GM23248 (cell line): ENCODE results near the gene CCNG2. TPM values are rescaled to one million over a fixed set of nuclear protein-coding genes. Genes with fewer than 3 reads are reported as not detected.

Source experiments
- DNase-seq: peaks from one replicate; pipeline ENCODE4 v3.0.0-alpha.2; 2015
- H2AFZ ChIP-seq: fragments of 200-600 bp; sonication (generic); 2 replicates; pipeline ENCODE4 v1.6.1; 2016; ENCODE audit warnings: antibody characterized with exemption
- H3F3A ChIP-seq: fragments of 200-600 bp; sonication (generic); 2 replicates; pipeline ENCODE4 v1.6.1; 2016; ENCODE audit warnings: mild to moderate bottlenecking, antibody characterized with exemption, mixed run types; ENCODE audit not compliant: insufficient read depth
- H3K27ac ChIP-seq: fragments of 200-600 bp; sonication (generic); 2 replicates; pipeline ENCODE4 v1.5.1; 2016; ENCODE audit warnings: mild to moderate bottlenecking
- H3K27me3 ChIP-seq: fragments of 200-600 bp; sonication (generic); replicated peaks from 2 replicates; pipeline ENCODE4 v1.6.1; 2016; ENCODE audit warnings: mild to moderate bottlenecking; ENCODE audit not compliant: insufficient read depth
- H3K36me3 ChIP-seq: fragments of 200-600 bp; sonication (generic); 2 replicates; pipeline ENCODE4 v1.6.1; 2016; ENCODE audit warnings: low read depth, mild to moderate bottlenecking
- H3K4me1 ChIP-seq: fragments of 200-600 bp; sonication (generic); 2 replicates; pipeline ENCODE4 v1.6.1; 2016; ENCODE audit warnings: mild to moderate bottlenecking; ENCODE audit not compliant: insufficient read depth
- H3K4me2 ChIP-seq: fragments of 200-600 bp; sonication (generic); one replicate; pipeline ENCODE4 v1.6.1; 2016; ENCODE audit warnings: mild to moderate bottlenecking; ENCODE audit not compliant: unreplicated experiment
- H3K4me3 ChIP-seq: fragments of 200-600 bp; sonication (generic); 2 replicates; pipeline ENCODE4 v1.5.1; 2016; ENCODE audit warnings: mild to moderate bottlenecking
- H3K79me2 ChIP-seq: fragments of 200-600 bp; sonication (generic); 2 replicates; pipeline ENCODE4 v1.6.1; 2016; ENCODE audit warnings: mild to moderate bottlenecking; ENCODE audit not compliant: insufficient read depth
- H3K9ac ChIP-seq: fragments of 200-600 bp; sonication (generic); 2 replicates; pipeline ENCODE4 v1.6.1; 2016; ENCODE audit warnings: mild to moderate bottlenecking
- H3K9me2 ChIP-seq: fragments of 200-600 bp; sonication (generic); 2 replicates; pipeline ENCODE4 v1.6.1; 2016; ENCODE audit warnings: mixed run types, mild to moderate bottlenecking, moderate library complexity; ENCODE audit not compliant: insufficient read depth
- H3K9me3 ChIP-seq: fragments of 200-600 bp; sonication (generic); one replicate; pipeline ENCODE4 v1.6.1; 2017; ENCODE audit warnings: low read depth
- H4K20me1 ChIP-seq: fragments of 200-600 bp; sonication (generic); 2 replicates; pipeline ENCODE4 v1.6.0; 2016; ENCODE audit not compliant: insufficient read depth
- EZH2 ChIP-seq: fragments of 200-600 bp; sonication (generic); IDR thresholded peaks from 2 replicates; pipeline ENCODE4 v1.6.1; 2018; ENCODE audit warnings: antibody characterized with exemption, mild to moderate bottlenecking; ENCODE audit not compliant: insufficient read depth, poor library complexity, severe bottlenecking
- EZH2phosphoT487 ChIP-seq: fragments of 200-600 bp; sonication (generic); IDR thresholded peaks from 2 replicates; pipeline ENCODE4 v1.6.1; 2018; ENCODE audit warnings: antibody characterized with exemption, moderate library complexity, mild to moderate bottlenecking, low read depth; ENCODE audit not compliant: insufficient read depth
- WGBS, 2 experiments: methylation state at CpG; one replicate each; pipeline ENCODE4 v1.1.6; 2015 to 2017; ENCODE audit warnings: low lambda C conversion rate in 2 of 2, low coverage in 1 of 2; ENCODE audit errors: missing lambda C conversion rate in 2 of 2; 5-methylcytosine and 5-hydroxymethylcytosine counted together
- in situ Hi-C: fragments of 300-500 bp; cut with MboI; formaldehyde crosslinking; loops from 2 replicates; pipeline ENCODE4 v1.15.0; 2020
- polyA plus RNA-seq: library from polyadenylated mRNA; unstranded; fragments of >200 nt; fragmentation: Nextera tagmentation; extraction: Ambion mirVana; gene quantifications from 2 replicates; pipeline ENCODE4 v1.2.1, GENCODE V29; 2016
- total RNA-seq: library from RNA; depleted of rRNA; stranded (reverse); fragments of >200 nt; shearing (Covaris generic); gene quantifications from 2 replicates; pipeline ENCODE4 v1.2.3, GENCODE V29; 2014

Gene CCNG2
- total and polyA plus RNA-seq, 2 experiments from 2014 or later, result 32.6 to 40.0 TPM

- Histone ChIP-seq H3K4me2 (no peak overlapping the region), H3K4me1 (peaks cover 11% of the 10 kb centered on the region), H3K9me3 (no peaks in the 10 kb centered on the region), H2AFZ (no peak overlapping the region), H3K9ac (no peak overlapping the region), H3K9me2 (no peaks in the 10 kb centered on the region), H3K79me2 (peaks cover 12% of the 10 kb centered on the region), H3F3A (no peaks in the 10 kb centered on the region), H3K36me3 (no peaks in the 10 kb centered on the region), H3K27me3 (no peaks in the 10 kb centered on the region), H4K20me1 (no peaks in the 10 kb centered on the region), H3K4me3 (no peak overlapping the region), H3K27ac (no peak overlapping the region)
- in situ Hi-C loops, result no loop called here
- no peak for DNase-seq
- TF ChIP-seq EZH2phosphoT487, result no peak
- no peak for TF ChIP-seq EZH2
These were observed 2.9 kb upstream of the CCNG2 start for GRCh38 chr4:77154065-77154464.

GRCh38 chr4:77154761-77155499 is 2.1 kb upstream of the CCNG2 start:
- H4K20me1 ChIP-seq, result no peaks in the 10 kb centered on the region; the same call in 1 of the 2 replicates
- 0 out of 2 replicates have a peak, but pooled peaks cover 5% of the 10 kb centered on the region for H3K36me3 ChIP-seq
- WGBS, 2 experiments, result 67 to 68% methylated on average over 4 of the region's 4 CpGs
- H3F3A ChIP-seq, result no peaks in the 10 kb centered on the region
- no peak overlapping the region for H3K27ac ChIP-seq
- no peak overlapping the region for H3K9ac ChIP-seq
- TF ChIP-seq EZH2, result no peak
- no peak for TF ChIP-seq EZH2phosphoT487
- in situ Hi-C loops, result no loop called here
- no peak overlapping the region for H3K4me3 ChIP-seq
- DNase-seq, result no peak
- peaks cover 20% of the 10 kb centered on the region for H3K79me2 ChIP-seq
- no peak overlapping the region for H3K4me2 ChIP-seq
- H3K27me3 ChIP-seq, result no peaks in the 10 kb centered on the region
- H3K4me1 ChIP-seq, result peaks cover 20% of the 10 kb centered on the region
- H2AFZ ChIP-seq, result 0 out of 2 replicates have a peak overlapping the region, but pooled peaks have one; percentile 96
- H3K9me2 ChIP-seq, result no peaks in the 10 kb centered on the region
- H3K9me3 ChIP-seq, result no peaks in the 10 kb centered on the region

GRCh38 chr4:77155631-77156452 is 1.2 kb upstream of the CCNG2 start:
- H3K4me1 ChIP-seq, result peaks cover 20% of the 10 kb centered on the region
- TF ChIP-seq EZH2 (no peak), EZH2phosphoT487 (no peak)
- no peaks in the 10 kb centered on the region; the same call in 1 of the 2 replicates for H4K20me1 ChIP-seq
- H3K4me2 ChIP-seq, result peak overlapping the region; percentile 94
- no peak overlapping the region for H3K27ac ChIP-seq
- H3K9me2 ChIP-seq, result no peaks in the 10 kb centered on the region
- H3K27me3 ChIP-seq, result no peaks in the 10 kb centered on the region
- H3F3A ChIP-seq, result no peaks in the 10 kb centered on the region
- peaks cover 28% of the 10 kb centered on the region for H3K79me2 ChIP-seq
- peaks cover 13% of the 10 kb centered on the region for H3K36me3 ChIP-seq
- peak overlapping the region; percentile 95 for H3K9ac ChIP-seq
- peak overlapping the region; percentile 99 for H3K4me3 ChIP-seq
- H3K9me3 ChIP-seq, result no peaks in the 10 kb centered on the region
- 62 to 63% methylated on average over 15 of the region's 15 CpGs for whole genome bisulfite sequencing, 2 experiments
- DNase-seq, result no peak
- in situ Hi-C loops, result no loop called here
- peak overlapping the region; percentile 96 for H2AFZ ChIP-seq

- DNase-seq, result peak; percentile 99
- Histone ChIP-seq H3K4me1 (peaks cover 15% of the 10 kb centered on the region), H3K4me2 (peak overlapping the region; percentile 94), H3K9me2 (no peaks in the 10 kb centered on the region), H3K9me3 (no peaks in the 10 kb centered on the region), H3K79me2 (peaks cover 28% of the 10 kb centered on the region), H4K20me1 (no peaks in the 10 kb centered on the region; the same call in 1 of the 2 replicates), H3K27ac (peak overlapping the region; percentile 87), H3F3A (no peaks in the 10 kb centered on the region), H2AFZ (peak overlapping the region; percentile 96), H3K4me3 (peak overlapping the region; percentile 99), H3K36me3 (peaks cover 20% of the 10 kb centered on the region), H3K9ac (peak overlapping the region; percentile 95), H3K27me3 (no peaks in the 10 kb centered on the region)
- in situ Hi-C loops, result no loop called here
- TF ChIP-seq EZH2phosphoT487 (no peak), EZH2 (no peak)
- WGBS, 2 experiments, result 1 to 2% methylated on average over 17 of the region's 17 CpGs
These were observed 485 bp upstream of the CCNG2 start for GRCh38 chr4:77156533-77156911.
